GM08714 (cell line): ENCODE data around the gene WNT6.
"Not testable (repeated sequence)": the region's sequence is repeated elsewhere in the genome, so short reads cannot be mapped to it uniquely, and the experiment has no call there.

Experiments used
- H3K4me3 ChIP-seq: fragments of 200-500 bp; sonication (Bioruptor generic); 2 replicates; pipeline ENCODE4 v1.5.1; 2014; ENCODE audit warnings: mild to moderate bottlenecking, low read length, inconsistent platforms
- ZNF274 ChIP-seq: IDR thresholded peaks from 2 replicates; pipeline ENCODE4 v1.6.1; 2012; ENCODE audit warnings: mild to moderate bottlenecking, low read depth, low read length

WNT6 gene

GRCh38 chr2:218839888-218840287 is 19.7 kb upstream of the WNT6 start:
- no peak for TF ChIP-seq ZNF274
- no peak overlapping the region for H3K4me3 ChIP-seq

GRCh38 chr2:218844334-218844733 is 15.3 kb upstream of the WNT6 start:
- not testable (repeated sequence) for H3K4me3 ChIP-seq

- H3K4me3 ChIP-seq: not testable (repeated sequence)
Measured at GRCh38 chr2:218846963-218847362, 12.6 kb upstream of the WNT6 start.

- no peak for TF ChIP-seq ZNF274
- H3K4me3 ChIP-seq: no peak overlapping the region
Measured at GRCh38 chr2:218849721-218850120, 9.9 kb upstream of the WNT6 start.

GRCh38 chr2:218850796-218851195 is 8.8 kb upstream of the WNT6 start:
- no peak for TF ChIP-seq ZNF274
- no peak overlapping the region for H3K4me3 ChIP-seq

DNA sequence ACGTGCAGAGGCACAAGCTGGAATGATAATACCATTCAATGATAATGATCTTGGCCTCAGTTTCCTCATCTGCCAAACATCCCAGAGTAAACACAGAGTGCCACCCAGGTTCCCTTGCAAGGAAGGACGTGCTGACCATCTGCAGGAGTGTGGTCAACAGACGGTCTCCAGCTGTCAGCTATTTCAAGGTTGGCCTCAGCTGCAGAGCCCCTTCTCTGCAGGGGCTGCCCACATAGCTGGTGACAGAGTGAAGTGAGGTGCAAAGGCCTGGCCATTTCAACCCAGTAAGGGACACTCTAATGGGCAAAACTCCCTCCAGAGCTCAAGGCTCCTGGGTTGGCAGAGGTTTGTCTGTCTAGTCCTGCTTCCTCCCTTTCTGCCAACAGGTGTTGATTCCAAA is 8.3 kb upstream of the WNT6 start:
- H3K4me3 ChIP-seq: no peak overlapping the region
- no peak for TF ChIP-seq ZNF274

DNA sequence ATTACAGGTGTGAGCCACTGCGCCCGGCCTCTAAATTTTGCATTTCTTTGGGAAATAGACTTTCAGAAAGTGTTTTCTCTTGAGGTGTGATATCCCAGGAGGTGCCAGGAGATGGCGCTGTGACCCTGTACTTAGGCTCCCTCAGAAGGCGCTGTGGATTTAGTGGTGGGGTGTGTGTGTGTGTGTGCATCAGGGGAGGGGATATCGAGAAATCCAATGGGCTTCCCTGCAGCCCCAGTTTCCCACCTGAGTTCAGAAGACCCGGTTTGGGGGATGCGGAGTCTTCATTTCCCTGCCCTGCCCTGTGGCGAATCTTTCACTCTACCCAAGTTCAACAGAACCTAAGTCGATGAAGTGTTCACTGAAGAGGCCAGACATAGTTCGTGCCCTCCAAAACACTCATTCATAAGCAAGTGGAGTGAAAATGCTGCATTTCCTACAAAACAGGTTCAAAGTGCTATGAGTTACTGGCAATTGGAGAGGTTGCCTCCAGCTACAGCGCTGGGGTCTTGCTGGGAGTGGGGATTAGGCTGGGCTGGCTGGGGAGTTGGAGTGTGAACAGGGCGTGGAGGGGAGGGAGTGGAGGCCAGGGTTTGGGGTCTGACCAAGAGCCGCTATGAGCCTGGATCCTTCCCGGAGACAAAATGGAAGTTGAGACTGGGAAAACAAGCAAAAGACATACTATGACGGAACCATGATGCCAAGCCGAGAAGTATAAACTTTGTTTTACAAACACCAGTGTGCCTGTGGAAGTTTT is 6.5 kb upstream of the WNT6 start:
- H3K4me3 ChIP-seq: no peak overlapping the region
- TF ChIP-seq ZNF274: no peak

GRCh38 chr2:218853766-218854165 is 5.8 kb upstream of the WNT6 start:
- H3K4me3 ChIP-seq: no peak overlapping the region
- TF ChIP-seq ZNF274: no peak

DNA sequence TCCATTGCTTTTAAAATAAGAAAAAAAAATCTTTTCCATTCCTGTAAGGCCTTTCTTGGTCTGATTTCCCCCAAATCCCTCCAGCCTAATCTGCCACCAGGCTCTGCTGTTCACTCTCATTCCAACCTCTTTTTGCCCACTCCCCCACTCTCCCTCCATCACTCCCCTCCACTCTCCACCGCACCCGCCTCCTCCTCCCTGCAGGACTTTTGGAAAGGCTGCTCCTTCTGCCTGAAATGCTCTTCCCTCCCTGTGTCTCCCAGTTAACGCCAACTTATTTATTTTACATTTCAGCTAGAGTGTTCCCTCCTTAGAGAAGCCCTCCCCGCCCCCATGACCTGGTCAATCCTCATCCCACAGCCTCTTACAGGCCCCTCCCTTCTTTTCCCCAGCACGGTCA is 4.7 kb upstream of the WNT6 start:
- TF ChIP-seq ZNF274: no peak
- H3K4me3 ChIP-seq: no peak overlapping the region

DNA sequence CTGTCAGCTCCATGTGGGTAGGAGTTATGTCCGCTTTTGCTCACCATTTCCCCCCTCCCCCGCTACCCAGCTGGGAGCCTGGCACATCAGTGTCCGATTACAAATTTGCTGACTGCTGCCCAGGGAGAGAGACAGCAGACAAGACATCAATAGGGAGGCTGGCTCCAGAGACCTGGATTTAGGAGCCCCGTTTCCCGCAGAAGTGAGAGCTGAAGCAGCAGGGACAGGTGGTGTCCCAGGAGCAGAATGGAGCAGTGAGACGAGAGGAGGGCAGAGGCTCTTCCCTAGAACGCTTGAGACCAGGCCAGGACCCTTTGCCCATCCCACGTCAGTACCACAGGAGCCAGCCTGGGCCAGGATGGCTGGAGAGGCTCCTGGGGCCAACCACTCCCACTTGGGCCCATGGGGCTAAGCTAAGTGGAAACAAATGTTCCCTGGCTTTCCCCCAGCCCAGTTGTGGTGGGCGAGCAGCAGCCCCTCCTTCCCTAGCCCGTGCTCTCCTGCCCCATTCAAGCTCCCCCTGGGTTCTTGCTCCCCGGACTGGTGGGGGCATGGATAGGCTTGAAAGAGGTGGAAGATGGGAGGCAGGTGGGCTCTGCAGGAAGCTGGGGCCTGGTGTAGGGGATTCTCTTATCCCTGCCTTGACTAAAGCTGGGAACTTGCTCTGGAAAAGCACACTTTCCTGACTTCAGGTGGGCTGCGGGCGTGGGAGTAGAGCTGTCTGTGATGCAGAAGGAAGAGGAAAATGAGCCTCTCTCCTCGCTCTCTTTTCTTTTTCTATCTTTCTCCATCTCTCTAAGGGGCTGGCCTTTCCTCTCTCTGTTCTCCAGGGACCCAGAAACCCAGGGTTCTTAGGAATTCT is 4.1 kb upstream of the WNT6 start:
- no peak for TF ChIP-seq ZNF274
- H3K4me3 ChIP-seq: no peak overlapping the region

DNA sequence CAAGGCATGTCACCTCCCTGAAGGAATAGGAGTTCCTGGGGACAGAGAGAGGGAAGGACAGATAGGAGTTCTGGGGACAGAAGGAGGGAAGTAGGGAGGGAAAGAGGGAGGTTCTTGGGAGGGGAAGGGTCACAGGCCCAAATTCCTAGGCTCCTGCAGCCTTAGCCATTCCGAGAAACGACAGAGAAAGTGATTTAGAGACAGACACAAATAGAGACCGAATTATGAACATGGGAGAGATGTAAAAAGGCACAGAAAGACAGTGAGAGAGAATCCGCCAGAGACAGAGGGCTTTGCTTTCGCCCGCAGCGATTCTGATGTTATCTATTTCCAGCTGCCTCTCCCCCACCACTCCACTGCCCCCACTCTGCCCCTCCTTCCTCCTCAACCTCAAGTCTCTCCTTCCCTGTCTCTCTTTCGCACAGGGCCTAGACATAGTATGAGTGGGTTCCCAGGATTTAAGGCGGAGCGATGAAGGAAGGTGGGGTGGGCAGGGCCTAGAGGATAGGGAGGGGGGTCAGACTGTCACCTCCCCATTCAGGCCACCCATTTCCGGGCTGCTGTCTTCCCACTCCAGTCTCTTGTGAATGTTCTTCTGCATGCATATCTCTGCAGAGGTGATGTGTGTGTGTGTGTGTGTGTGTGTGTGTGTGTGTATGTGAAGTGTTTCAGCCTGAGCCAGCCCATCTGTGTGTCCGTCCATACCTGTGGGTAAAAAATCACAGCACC is 3.3 kb upstream of the WNT6 start:
- no peak for TF ChIP-seq ZNF274
- no peak overlapping the region for H3K4me3 ChIP-seq

DNA sequence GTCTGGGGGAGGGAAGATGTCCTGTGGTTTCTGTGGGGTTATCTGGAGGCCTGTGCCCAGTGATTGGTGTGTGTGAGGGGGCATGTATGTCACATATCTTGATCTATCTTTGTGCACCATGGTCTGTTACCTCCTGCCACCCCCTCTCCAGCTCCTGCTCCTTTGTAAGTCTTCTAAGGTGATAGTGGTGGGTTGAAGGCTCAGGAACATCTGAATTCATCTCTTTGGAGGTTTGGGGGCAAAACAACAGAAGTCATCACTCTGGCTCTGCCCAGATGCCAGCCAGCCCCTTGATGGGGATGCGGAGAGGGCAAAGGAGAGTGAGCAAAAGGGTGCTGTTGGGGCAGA is 2.7 kb upstream of the WNT6 start:
- TF ChIP-seq ZNF274: no peak
- H3K4me3 ChIP-seq: no peak overlapping the region

- H3K4me3 ChIP-seq: no peak overlapping the region
- no peak for TF ChIP-seq ZNF274
Measured at GRCh38 chr2:218857371-218858137, 2.1 kb upstream of the WNT6 start.

DNA sequence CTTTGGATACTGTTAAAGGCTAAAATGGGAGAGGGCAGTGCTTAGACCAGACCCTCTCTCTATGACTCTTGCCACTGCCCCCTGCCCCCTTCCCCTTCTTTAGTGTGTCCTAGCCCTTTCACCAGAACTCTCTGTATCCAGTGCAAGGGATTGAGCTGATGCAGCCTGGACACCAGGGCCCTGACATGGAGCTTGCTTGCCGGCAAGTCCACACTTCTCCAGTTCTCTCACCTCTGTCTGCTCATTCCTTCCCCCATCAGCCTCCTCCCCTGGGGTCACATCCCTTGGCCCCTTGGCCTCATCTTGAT is 1.5 kb upstream of the WNT6 start:
- TF ChIP-seq ZNF274: no peak

More for the DNA sequence above, 1.5 kb upstream of the WNT6 start:
- no peak overlapping the region for H3K4me3 ChIP-seq
